Keratinocyte (primary cell): Measurements from ENCODE around the gene TIGD7.

Experiments used
- EZH2 ChIP-seq: IDR thresholded peaks from one replicate; pipeline ENCODE4 v1.6.1; 2012; ENCODE audit warnings: inconsistent platforms, mild to moderate bottlenecking, low read length, moderate library complexity
- TF ChIP-seq, protein P1 (sequence below), 3 experiments: IDR thresholded peaks in 1 of 3; conservative IDR thresholded peaks in 1 of 3; optimal IDR thresholded peaks in 1 of 3; 2 replicates in 2 of 3; 3 replicates in 1 of 3; pipeline versions ENCODE3 to v1.5.1; 2011; ENCODE audit warnings: low read length in 3 of 3, mild to moderate bottlenecking in 3 of 3, moderate library complexity in 2 of 3, control low read depth in 1 of 3, inconsistent platforms in 1 of 3; ENCODE audit not compliant: insufficient read depth in 2 of 3; ENCODE audit errors: extremely low read depth in 1 of 3

DNA sequence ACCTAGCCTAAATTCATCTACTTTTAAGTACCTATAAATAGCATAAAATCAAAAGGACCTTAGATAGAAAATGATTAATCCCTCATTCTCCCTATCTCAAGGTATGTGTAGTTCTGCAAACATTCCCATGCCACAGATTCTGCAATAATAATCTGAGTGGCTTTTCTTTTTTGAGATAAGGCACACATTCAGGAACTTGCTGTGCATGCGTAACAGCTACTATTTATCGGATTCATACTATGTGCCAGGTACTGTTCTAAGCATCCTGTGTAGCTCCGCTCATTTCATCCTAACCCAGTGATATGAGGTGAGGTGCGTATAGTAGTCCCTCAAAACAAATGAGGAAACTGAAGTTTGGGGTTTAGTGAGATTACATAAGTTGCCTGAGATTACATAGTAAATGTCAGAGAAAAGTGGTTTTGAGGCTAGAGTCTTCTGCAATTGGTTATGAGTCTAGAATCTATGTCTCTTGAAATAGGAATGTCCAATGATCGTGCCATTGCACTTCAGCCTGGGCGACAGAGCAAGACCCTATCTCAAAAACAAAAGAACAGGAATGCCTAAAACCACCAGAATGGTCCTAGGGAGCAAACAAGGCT, 23.9 kb downstream of the TIGD7 start:
- TF ChIP-seq, protein P1, sequence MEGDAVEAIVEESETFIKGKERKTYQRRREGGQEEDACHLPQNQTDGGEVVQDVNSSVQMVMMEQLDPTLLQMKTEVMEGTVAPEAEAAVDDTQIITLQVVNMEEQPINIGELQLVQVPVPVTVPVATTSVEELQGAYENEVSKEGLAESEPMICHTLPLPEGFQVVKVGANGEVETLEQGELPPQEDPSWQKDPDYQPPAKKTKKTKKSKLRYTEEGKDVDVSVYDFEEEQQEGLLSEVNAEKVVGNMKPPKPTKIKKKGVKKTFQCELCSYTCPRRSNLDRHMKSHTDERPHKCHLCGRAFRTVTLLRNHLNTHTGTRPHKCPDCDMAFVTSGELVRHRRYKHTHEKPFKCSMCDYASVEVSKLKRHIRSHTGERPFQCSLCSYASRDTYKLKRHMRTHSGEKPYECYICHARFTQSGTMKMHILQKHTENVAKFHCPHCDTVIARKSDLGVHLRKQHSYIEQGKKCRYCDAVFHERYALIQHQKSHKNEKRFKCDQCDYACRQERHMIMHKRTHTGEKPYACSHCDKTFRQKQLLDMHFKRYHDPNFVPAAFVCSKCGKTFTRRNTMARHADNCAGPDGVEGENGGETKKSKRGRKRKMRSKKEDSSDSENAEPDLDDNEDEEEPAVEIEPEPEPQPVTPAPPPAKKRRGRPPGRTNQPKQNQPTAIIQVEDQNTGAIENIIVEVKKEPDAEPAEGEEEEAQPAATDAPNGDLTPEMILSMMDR (optimal IDR thresholded peaks at IDR 0.05 in 1 of 3, IDR thresholded peaks at IDR 0.05 in 1 of 3, conservative IDR thresholded peaks at IDR 0.05 in 1 of 3; ENCODE audit: extremely low read depth in 1 of 3, insufficient read depth in 2 of 3, low read length in 3 of 3): no peak
- no peak for TF ChIP-seq EZH2
